Esophagus (tissue), 2 donors: ENCODE measurements around the gene ZFAND3. TPM values are rescaled to one million over a fixed set of nuclear protein-coding genes. Genes with fewer than 3 reads are reported as not detected.

Experiments used
- H3K27ac ChIP-seq, 2 donors: one replicate each; pipeline ENCODE4 v1.5.1; 2013; ENCODE audit warnings: low read depth in 2 of 2, mild to moderate bottlenecking in 2 of 2, inconsistent platforms in 1 of 2, low read length in 1 of 2, moderate library complexity in 1 of 2
- H3K27me3 ChIP-seq, 2 donors: one replicate each; pipeline ENCODE4 v1.6.1; 2013; ENCODE audit warnings: low read length in 2 of 2, control low read depth in 1 of 2, mild to moderate bottlenecking in 1 of 2; ENCODE audit not compliant: insufficient read depth in 2 of 2, control insufficient read depth in 1 of 2
- H3K36me3 ChIP-seq, 2 donors: one replicate each; pipeline ENCODE4 v1.6.1; 2013; ENCODE audit warnings: low read length in 1 of 2; ENCODE audit not compliant: control insufficient read depth in 2 of 2, insufficient read depth in 2 of 2
- H3K4me1 ChIP-seq, 2 donors: one replicate each; pipeline ENCODE4 v1.6.1; 2013; ENCODE audit warnings: low read length in 1 of 2; ENCODE audit not compliant: control insufficient read depth in 2 of 2, insufficient read depth in 2 of 2
- H3K4me3 ChIP-seq, 2 donors: one replicate each; pipeline ENCODE4 v1.5.1; 2013; ENCODE audit warnings: low read length in 2 of 2, mild to moderate bottlenecking in 2 of 2, low read depth in 1 of 2, moderate library complexity in 1 of 2
- H3K9me3 ChIP-seq, 2 donors: one replicate each; pipeline ENCODE4 v1.6.1; 2013; ENCODE audit warnings: mild to moderate bottlenecking in 2 of 2, low read depth in 1 of 2, low read length in 1 of 2, moderate library complexity in 1 of 2; ENCODE audit not compliant: control insufficient read depth in 2 of 2, insufficient read depth in 1 of 2
- WGBS, 2 donors: extraction: QIAGEN DNeasy Blood & Tissue Kit; methylation state at CpG; one replicate each; pipeline ENCODE4 v1.1.7; 2013; 5-methylcytosine and 5-hydroxymethylcytosine counted together
- polyA plus RNA-seq, 2 donors: library from polyadenylated mRNA; stranded (reverse); fragments of 200-250 nt; gene quantifications; one replicate each; pipeline ENCODE4 v1.2.3, GENCODE V29; 2013
- donor health status: healthy with polysubstance abuse.
- donor health status: Bipolar disorder and iron deficiency.

ZFAND3 gene
- polyA plus RNA-seq, 2 donors: 20.6 to 21.9 TPM

GRCh38 chr6:37982317-37982716 is 162.8 kb downstream of the ZFAND3 start:
- Histone ChIP-seq H3K4me1 (peaks cover 0 to 2% of the 10 kb centered on the region in 2 donors), H3K27ac (no peak overlapping the region), H3K9me3 (no peaks in the 10 kb centered on the region), H3K36me3 (no peaks in the 10 kb centered on the region), H3K4me3 (no peak overlapping the region), H3K27me3 (no peaks in the 10 kb centered on the region)
- WGBS, 2 donors: 91 to 93% methylated on average over 3 of the region's 3 CpGs

GRCh38 chr6:37983720-37984501 is 164.4 kb downstream of the ZFAND3 start:
- Histone ChIP-seq H3K4me1 (peaks cover 0 to 2% of the 10 kb centered on the region in 2 donors), H3K36me3 (no peaks in the 10 kb centered on the region), H3K4me3 (no peak overlapping the region), H3K27me3 (no peaks in the 10 kb centered on the region), H3K9me3 (no peaks in the 10 kb centered on the region), H3K27ac (no peak overlapping the region)
- 75% methylated on average over 3 of the region's 3 CpGs for WGBS, 2 donors

GRCh38 chr6:37984578-37984977 is 165.1 kb downstream of the ZFAND3 start:
- H3K9me3 ChIP-seq: no peaks in the 10 kb centered on the region
- H3K4me3 ChIP-seq: no peak overlapping the region
- H3K36me3 ChIP-seq: no peaks in the 10 kb centered on the region
- H3K27me3 ChIP-seq: no peaks in the 10 kb centered on the region
- peaks cover 0 to 2% of the 10 kb centered on the region in 2 donors for H3K4me1 ChIP-seq
- H3K27ac ChIP-seq: no peak overlapping the region
- WGBS, 2 donors: 75 to 95% methylated on average over 2 of the region's 2 CpGs

- Histone ChIP-seq H3K27ac (no peak overlapping the region), H3K9me3 (no peaks in the 10 kb centered on the region), H3K4me1 (peaks cover 0 to 2% of the 10 kb centered on the region in 2 donors), H3K4me3 (no peak overlapping the region), H3K36me3 (no peaks in the 10 kb centered on the region), H3K27me3 (no peaks in the 10 kb centered on the region)
- 87% methylated on average over 7 of the region's 7 CpGs for WGBS, 2 donors
Measured at GRCh38 chr6:37985355-37985754, 165.8 kb downstream of the ZFAND3 start.

GRCh38 chr6:37987018-37987417 is 167.5 kb downstream of the ZFAND3 start:
- no peak overlapping the region for H3K27ac ChIP-seq

GRCh38 chr6:37987559-37987958 is 168.0 kb downstream of the ZFAND3 start:
- 79 to 94% methylated on average over 2 of the region's 2 CpGs for WGBS, 2 donors
- Histone ChIP-seq H3K4me1 (peaks cover 0 to 2% of the 10 kb centered on the region in 2 donors), H3K36me3 (no peaks in the 10 kb centered on the region), H3K27ac (no peak overlapping the region), H3K4me3 (no peak overlapping the region), H3K9me3 (no peaks in the 10 kb centered on the region), H3K27me3 (no peaks in the 10 kb centered on the region)

More at GRCh38 chr6:37987018-37987417, 167.5 kb downstream of the ZFAND3 start:
- H3K9me3 ChIP-seq: no peaks in the 10 kb centered on the region
- H3K27me3 ChIP-seq: no peaks in the 10 kb centered on the region
- H3K36me3 ChIP-seq: no peaks in the 10 kb centered on the region
- 72 to 78% methylated on average over 1 of the region's 1 CpG for WGBS, 2 donors
- H3K4me3 ChIP-seq: no peak overlapping the region
- peaks cover 0 to 2% of the 10 kb centered on the region in 2 donors for H3K4me1 ChIP-seq

- no peaks in the 10 kb centered on the region for H3K36me3 ChIP-seq
- H3K9me3 ChIP-seq: no peaks in the 10 kb centered on the region
- H3K27me3 ChIP-seq: no peaks in the 10 kb centered on the region
- 63 to 82% methylated on average over 2 of the region's 2 CpGs for WGBS, 2 donors
- H3K4me3 ChIP-seq: no peak overlapping the region
- H3K27ac ChIP-seq: no peak overlapping the region
- H3K4me1 ChIP-seq: peaks cover 0 to 2% of the 10 kb centered on the region in 2 donors
Measured at GRCh38 chr6:37988127-37988526, 168.6 kb downstream of the ZFAND3 start.

GRCh38 chr6:37988696-37989095 is 169.2 kb downstream of the ZFAND3 start:
- Histone ChIP-seq H3K4me3 (no peak overlapping the region), H3K36me3 (no peaks in the 10 kb centered on the region), H3K27ac (no peak overlapping the region), H3K9me3 (no peaks in the 10 kb centered on the region), H3K27me3 (no peaks in the 10 kb centered on the region), H3K4me1 (peaks cover 0 to 2% of the 10 kb centered on the region in 2 donors)
- WGBS, 2 donors: 71 to 80% methylated on average over 3 of the region's 3 CpGs

- Histone ChIP-seq H3K9me3 (no peaks in the 10 kb centered on the region), H3K4me3 (no peak overlapping the region), H3K36me3 (no peaks in the 10 kb centered on the region), H3K4me1 (no peaks in the 10 kb centered on the region), H3K27me3 (no peaks in the 10 kb centered on the region), H3K27ac (peak overlapping the region in 1 of 2 donors; percentile 4)
- WGBS, 2 donors: 54 to 67% methylated on average over 6 of the region's 6 CpGs
Measured at GRCh38 chr6:37990762-37991525, 171.4 kb downstream of the ZFAND3 start.
